OCI-LY7 (cell line): ENCODE measurements around the gene RNF10.

Experiments used
- EZH2phosphoT487 ChIP-seq: fragments of 200-600 bp; sonication (generic); IDR thresholded peaks from 2 replicates; pipeline ENCODE4 v1.6.1; 2018; ENCODE audit warnings: low read depth, borderline replicate concordance, mild to moderate bottlenecking, mixed run types, antibody characterized with exemption, low read length, moderate library complexity, mixed read lengths
- TF ChIP-seq, protein P1 (sequence below): fragments of 200-600 bp; sonication (generic); conservative IDR thresholded peaks from 2 replicates; pipeline ENCODE4 v1.5.1; 2014; ENCODE audit warnings: mild to moderate bottlenecking, antibody characterized with exemption, low read length, moderate library complexity, mixed read lengths

DNA sequence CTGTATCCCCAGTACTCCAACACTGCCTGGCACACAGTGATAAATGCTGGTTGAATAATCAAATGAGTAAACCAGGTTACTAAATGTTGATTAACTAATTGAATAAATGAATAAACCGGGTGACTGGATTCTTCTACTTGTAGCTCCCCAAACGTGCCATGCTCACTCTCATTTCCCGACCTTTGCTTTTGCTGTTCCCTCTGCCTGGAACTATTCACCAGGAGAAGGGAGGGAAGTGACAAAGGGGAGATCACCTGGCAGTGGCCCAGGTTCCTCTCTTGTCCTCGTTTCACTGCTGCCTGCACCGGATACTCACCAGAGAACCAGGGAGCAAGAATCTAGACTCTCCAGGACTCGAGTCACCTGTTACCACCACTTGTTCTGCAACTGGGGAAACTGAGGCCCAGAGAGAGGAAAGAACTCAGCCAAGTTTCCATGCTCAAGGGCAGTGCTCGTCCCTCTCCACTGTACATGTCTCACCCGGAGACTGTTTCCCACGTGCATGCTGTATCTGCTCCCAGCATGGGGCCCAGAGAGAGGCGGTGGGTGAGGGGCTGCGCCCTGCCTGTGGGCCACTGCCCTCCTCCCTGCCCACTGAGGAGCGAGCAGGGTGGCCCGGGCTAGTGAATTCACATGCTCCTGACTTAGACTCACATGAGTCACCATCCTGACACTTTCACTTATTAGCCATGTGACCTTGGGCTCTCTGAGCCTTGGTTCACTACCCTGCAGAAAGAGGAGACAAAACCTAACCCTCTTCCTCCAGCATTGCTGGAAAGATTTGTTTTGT lies 64.7 kb downstream of the RNF10 start:
- no peak for TF ChIP-seq EZH2phosphoT487
- TF ChIP-seq, protein P1, sequence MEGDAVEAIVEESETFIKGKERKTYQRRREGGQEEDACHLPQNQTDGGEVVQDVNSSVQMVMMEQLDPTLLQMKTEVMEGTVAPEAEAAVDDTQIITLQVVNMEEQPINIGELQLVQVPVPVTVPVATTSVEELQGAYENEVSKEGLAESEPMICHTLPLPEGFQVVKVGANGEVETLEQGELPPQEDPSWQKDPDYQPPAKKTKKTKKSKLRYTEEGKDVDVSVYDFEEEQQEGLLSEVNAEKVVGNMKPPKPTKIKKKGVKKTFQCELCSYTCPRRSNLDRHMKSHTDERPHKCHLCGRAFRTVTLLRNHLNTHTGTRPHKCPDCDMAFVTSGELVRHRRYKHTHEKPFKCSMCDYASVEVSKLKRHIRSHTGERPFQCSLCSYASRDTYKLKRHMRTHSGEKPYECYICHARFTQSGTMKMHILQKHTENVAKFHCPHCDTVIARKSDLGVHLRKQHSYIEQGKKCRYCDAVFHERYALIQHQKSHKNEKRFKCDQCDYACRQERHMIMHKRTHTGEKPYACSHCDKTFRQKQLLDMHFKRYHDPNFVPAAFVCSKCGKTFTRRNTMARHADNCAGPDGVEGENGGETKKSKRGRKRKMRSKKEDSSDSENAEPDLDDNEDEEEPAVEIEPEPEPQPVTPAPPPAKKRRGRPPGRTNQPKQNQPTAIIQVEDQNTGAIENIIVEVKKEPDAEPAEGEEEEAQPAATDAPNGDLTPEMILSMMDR, result no peak
